GM12892 (cell line): ENCODE data around the gene PHACTR4.

Source experiments
- POLR2A ChIP-seq: IDR thresholded peaks from 2 replicates; pipeline ENCODE4 v1.6.1; 2011; ENCODE audit warnings: low read depth, low read length, control low read depth
- POLR2AphosphoS5 ChIP-seq: IDR thresholded peaks from 2 replicates; pipeline ENCODE4 v1.6.1; 2011; ENCODE audit warnings: low read depth, low read length, control low read depth

DNA sequence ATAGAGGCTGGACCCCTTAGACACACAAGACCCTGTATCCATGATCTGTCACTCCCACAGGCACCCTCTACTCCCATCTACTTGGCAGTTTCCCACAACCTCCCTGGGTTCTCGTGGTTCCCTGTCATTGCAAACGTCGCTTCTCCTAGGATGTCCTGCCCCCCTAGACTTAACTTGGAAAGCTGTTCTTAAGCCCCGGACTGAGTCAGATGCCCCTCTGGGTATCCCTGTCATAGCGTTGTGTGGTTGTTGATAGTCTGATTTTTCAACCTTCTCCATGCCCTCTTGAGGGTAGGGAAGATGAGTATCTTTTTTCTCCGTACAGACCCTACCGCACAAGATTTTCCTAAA is 148.1 kb downstream of the PHACTR4 start:
- TF ChIP-seq POLR2AphosphoS5 (no peak), POLR2A (no peak)
